SK-N-SH treated with all-trans-retinoic acid at 6 μM for 48 hours (cell line): ENCODE results near the gene PDCD4.

ENCODE experiments used
- ARNTL ChIP-seq: fragments of 450-650 bp; formaldehyde crosslinking; IDR thresholded peaks from 2 replicates; pipeline ENCODE4 v1.5.0; 2020; ENCODE audit warnings: low read depth, mild to moderate bottlenecking, moderate library complexity, borderline replicate concordance
- BACH2 ChIP-seq: fragments of 250-450 bp; sonication (Bioruptor Pico); IDR thresholded peaks from 2 replicates; pipeline ENCODE4 v1.9.0; 2021; ENCODE audit warnings: mild to moderate bottlenecking, borderline replicate concordance
- CSDC2 ChIP-seq: fragments of 250-450 bp; sonication (Bioruptor Pico); IDR thresholded peaks from 2 replicates; pipeline ENCODE4 v1.5.0; 2020; ENCODE audit warnings: mild to moderate bottlenecking, moderate library complexity
- GLIS3 ChIP-seq: fragments of 250-450 bp; sonication (Bioruptor Pico); IDR thresholded peaks from 2 replicates; pipeline ENCODE4 v1.5.0; 2020; ENCODE audit warnings: mild to moderate bottlenecking, moderate library complexity
- ISL1 ChIP-seq: fragments of 250-450 bp; sonication (Bioruptor Pico); IDR thresholded peaks from 2 replicates; pipeline ENCODE4 v2.1.2; 2022; ENCODE audit warnings: mild to moderate bottlenecking, moderate library complexity
- SNAI2 ChIP-seq: fragments of 250-450 bp; sonication (Bioruptor Pico); IDR thresholded peaks from 2 replicates; pipeline ENCODE4 v1.5.0; 2020; ENCODE audit warnings: mild to moderate bottlenecking, moderate library complexity
- ZFP3 ChIP-seq: fragments of 250-450 bp; sonication (Bioruptor Pico); IDR thresholded peaks from 2 replicates; pipeline ENCODE4 v1.5.0; 2020; ENCODE audit warnings: mild to moderate bottlenecking, moderate library complexity
- ZNF8 ChIP-seq: fragments of 450-650 bp; formaldehyde crosslinking; IDR thresholded peaks from 2 replicates; pipeline ENCODE4 v1.5.0; 2020; ENCODE audit warnings: mild to moderate bottlenecking, moderate library complexity
- TF ChIP-seq, protein P1 (sequence below): fragments of 250-450 bp; sonication (Bioruptor Pico); IDR thresholded peaks from 2 replicates; pipeline ENCODE4 v1.8.0; 2020; ENCODE audit warnings: mild to moderate bottlenecking, moderate library complexity, borderline replicate concordance

DNA sequence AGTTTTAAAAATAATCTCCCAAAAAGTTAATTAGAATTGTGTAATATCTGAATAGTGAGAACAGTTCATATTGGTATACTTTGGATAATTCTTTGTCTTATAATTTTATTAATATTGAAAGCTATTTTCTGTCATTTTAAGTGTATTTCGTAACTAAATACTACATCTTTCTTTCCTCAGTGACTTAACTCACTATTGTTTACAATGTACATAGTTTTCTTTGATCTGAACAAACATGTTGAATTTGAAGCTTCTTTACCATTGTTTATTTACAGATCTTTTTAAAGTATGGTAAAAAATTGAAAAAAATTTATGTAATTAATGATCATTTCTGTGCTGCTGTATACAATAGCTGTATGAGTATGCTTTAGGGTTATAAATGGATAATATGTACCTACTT is 5.1 kb downstream of the PDCD4 start:
- no peak for TF ChIP-seq SNAI2 (CRISPR knock-in tag)
- no peak for TF ChIP-seq ARNTL (CRISPR knock-in tag)
- no peak for TF ChIP-seq ISL1
- TF ChIP-seq ZNF8 (CRISPR knock-in tag) = no peak
- no peak for TF ChIP-seq CSDC2 (CRISPR knock-in tag)
- TF ChIP-seq GLIS3 (CRISPR knock-in tag) = no peak
- no peak for TF ChIP-seq ZFP3 (CRISPR knock-in tag)
- TF ChIP-seq, protein P1, sequence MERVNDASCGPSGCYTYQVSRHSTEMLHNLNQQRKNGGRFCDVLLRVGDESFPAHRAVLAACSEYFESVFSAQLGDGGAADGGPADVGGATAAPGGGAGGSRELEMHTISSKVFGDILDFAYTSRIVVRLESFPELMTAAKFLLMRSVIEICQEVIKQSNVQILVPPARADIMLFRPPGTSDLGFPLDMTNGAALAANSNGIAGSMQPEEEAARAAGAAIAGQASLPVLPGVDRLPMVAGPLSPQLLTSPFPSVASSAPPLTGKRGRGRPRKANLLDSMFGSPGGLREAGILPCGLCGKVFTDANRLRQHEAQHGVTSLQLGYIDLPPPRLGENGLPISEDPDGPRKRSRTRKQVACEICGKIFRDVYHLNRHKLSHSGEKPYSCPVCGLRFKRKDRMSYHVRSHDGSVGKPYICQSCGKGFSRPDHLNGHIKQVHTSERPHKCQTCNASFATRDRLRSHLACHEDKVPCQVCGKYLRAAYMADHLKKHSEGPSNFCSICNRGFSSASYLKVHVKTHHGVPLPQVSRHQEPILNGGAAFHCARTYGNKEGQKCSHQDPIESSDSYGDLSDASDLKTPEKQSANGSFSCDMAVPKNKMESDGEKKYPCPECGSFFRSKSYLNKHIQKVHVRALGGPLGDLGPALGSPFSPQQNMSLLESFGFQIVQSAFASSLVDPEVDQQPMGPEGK (CRISPR knock-in tag) = no peak
- TF ChIP-seq BACH2 (CRISPR knock-in tag) = no peak
